GM04504 (cell line): Measurements from ENCODE around the gene SLITRK2.

Experiments used
- DNase-seq: peaks from one replicate; pipeline ENCODE4 v3.0.0-alpha.2; 2012; ENCODE audit warnings: low read depth

Gene SLITRK2

GRCh38 chrX:145856181-145856580, 38.6 kb downstream of the SLITRK2 start:
- DNase-seq, result no peak

- no peak for DNase-seq
Measured at GRCh38 chrX:145861818-145862217, 44.2 kb downstream of the SLITRK2 start.

- DNase-seq, result no peak
Measured at GRCh38 chrX:145865082-145865481, 47.5 kb downstream of the SLITRK2 start.
